Activated CD4-positive, alpha-beta T cell treated with anti-CD3 and anti-CD28 coated beads, Interleukin-10, Interleukin-2, amounts not matched to agents 100 ng/mL and 50 ng/mL, durations not matched to agents 16 hours and 8 hours (primary cell): ENCODE results near the gene RNF138.
A peak's percentile ranks its signal among the peaks of the same experiment; 100 is the strongest.
"Not testable (repeated sequence)": the region's sequence is repeated elsewhere in the genome, so short reads cannot be mapped to it uniquely, and the experiment has no call there.

Source experiments
- DNase-seq: peaks from one replicate; pipeline ENCODE4 v3.0.0-alpha.2; 2020

Gene RNF138

DNA sequence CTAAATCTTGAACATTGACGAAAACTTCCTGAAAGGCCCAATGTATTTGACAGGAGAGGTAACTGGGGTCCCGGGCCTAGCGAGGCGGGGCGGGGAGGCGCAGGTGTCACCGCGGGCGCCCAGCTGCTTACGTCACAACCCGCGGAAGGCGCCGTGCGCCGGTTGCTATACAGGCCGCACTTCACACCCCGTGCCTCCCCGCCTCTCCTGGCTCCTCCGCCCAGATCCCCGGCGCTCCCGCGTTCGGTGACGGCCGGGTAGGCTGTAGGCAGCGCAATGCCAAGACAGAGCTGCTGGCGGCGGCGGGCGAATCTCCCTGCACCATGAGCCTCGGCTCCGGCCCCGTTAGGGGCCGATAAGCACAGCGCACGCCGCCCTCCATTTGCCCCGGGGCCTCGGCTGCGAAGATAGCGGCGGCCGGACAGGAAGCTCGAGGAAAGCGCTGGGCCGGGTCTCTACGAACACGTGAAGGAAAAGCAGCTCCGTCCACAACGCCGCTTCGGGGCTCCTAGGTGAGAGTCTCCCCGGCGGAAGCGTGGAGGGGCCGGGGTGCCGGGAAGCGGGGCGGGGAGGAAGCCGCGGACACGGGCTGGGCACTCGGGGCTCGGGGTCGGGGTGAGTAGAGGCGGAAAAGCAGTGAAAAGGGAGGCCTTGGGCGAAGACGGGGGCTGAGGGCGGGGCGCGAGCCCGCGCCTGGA is at the start of gene RNF138:
TSS of gene RNF138 (plus strand) at position 151 of the 698 bp plus-strand sequence. CDS start 903 bp downstream, outside the sequence.
- DNase-seq = peak; percentile 90

GRCh38 chr18:32042337-32042736 is 49.3 kb upstream of the RNF138 start:
- no peak for DNase-seq

DNA sequence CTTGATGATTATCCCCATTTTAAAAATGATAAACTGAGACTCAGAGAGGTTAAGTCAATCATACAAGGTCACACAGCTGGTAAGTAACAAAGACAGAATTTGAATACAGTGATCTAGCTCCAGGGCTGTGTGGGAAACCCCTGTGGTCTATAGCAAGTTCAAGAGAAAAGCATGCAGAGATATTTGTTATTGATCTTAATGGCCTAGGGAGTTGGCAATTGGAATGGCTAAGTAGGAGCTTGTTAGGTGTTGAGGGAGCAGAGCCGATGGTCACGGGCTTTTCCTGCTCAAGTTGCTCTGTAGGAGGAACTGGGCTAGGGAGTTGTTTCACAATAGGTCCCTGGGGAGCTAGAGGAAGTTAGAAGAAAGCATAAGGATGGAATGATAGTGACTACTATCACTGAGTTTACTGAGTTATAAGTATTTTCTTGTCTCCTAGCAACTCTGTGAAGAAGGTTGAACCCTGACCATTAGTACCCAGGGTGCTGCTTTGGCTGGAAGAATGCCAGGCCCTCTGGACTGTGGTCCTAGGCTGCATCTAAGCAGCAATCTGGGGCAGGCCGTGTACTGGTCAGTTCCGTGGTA is 43.1 kb upstream of the RNF138 start:
- DNase-seq = peak; percentile 26

- DNase-seq = peak; percentile 59
These were observed 42.1 kb upstream of the RNF138 start for GRCh38 chr18:32049393-32050171.

DNA sequence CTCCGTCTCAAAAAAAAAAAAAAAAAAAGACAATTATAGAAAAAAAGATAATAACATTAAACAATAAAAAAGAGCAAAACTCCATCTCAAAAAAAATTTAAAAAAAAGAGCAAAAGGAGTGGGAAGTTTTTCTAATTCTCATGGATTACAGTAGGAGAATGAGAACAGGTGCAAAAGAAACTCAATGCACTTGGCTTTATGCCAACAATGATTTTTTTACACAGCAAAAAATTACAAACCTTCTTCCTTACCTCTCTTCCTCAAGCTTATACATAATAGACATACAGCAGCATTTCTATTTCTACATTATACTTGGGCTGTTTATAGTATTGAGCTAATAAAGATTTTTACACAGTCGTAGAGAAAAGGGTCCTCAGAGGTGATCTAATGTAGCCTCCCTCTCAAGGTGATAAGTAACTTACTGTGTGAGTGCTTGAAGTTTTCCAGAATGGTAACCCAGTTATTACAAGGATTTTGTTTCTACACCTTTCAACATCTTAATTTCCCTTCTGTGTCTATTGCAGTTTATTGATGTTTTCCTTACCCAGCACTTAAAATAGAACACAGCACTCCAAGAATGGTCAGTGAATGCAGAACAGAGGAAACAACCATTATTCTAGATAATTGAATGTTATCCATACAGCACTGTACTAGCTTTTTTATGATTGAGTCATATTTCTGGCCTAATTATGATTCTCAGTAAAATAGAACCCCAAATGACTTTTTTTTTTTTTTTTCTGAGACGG is 34.9 kb upstream of the RNF138 start:
- no peak for DNase-seq

DNA sequence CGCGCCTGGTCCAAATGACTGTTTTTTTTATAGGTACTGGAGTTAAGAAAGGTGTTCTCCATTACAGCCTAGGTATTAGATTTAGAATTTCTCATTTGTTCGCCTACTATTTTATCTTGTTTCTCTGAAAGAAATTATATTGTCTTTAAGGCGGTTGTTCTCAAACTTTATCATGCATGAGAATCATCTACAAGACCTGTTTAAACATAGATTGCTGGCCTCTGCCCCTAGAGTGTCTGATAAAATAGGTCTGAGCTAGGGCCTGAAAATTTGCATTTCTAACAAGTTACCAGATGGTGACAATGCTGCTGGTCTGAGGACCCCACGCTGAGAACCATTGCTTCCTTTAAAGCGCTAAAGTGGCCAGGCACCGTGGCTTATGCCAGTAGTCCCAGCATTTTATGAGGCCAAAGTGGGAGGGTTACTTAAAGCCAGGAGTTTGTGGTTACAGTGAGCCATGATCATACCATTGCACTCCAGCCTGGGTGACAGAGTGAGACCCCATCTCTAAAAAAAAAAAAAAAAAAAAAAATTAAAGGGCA is 34.0 kb upstream of the RNF138 start:
- no peak for DNase-seq

GRCh38 chr18:32060026-32060425 is 31.6 kb upstream of the RNF138 start:
- no peak for DNase-seq

GRCh38 chr18:32067375-32068167 is 24.1 kb upstream of the RNF138 start:
- DNase-seq = no peak

GRCh38 chr18:32072321-32072720 is 19.4 kb upstream of the RNF138 start:
- peak; percentile 35 for DNase-seq

DNA sequence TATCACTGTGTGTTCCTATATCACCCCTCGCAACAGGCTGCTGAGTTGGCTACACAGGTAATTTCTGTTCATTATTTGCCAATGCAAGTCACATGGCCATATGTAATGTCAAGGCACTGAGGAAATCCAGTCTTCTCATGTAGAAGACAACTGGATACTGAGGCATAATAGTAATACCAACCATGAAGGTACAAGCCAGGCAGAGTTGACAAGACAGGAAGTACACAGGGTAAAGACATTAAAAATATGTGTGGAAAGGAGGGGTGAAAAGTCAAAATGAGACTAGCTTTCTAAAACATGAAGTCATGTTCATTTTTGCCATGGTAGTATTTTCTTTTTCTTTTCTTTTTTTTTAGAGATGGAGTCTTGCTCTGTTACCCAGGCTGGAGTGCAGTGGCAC is 17.5 kb upstream of the RNF138 start:
- peak; percentile 62 for DNase-seq

GRCh38 chr18:32078845-32079244 is 12.8 kb upstream of the RNF138 start:
- no peak for DNase-seq

GRCh38 chr18:32081881-32082280 is 9.8 kb upstream of the RNF138 start:
- DNase-seq = no peak

DNA sequence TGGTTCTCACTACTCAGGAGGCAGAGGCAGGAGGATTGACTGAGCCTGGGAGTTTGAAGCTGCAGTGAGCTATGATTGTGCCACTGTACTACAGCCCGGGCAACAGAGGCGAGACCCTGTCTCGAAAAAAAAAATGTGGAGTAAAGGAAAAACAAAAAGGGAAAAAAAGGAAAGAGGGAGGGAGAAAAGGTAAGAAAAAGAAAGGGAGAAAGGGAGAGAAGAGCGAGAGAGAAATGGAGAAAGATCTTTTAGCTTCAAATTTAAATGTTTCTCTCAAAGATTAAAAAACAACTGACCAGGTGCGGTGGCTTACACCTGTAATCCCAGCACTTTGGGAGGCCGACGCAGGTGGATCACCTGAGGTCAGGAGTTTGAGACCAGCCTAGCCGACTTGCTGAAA is 7.9 kb upstream of the RNF138 start:
- DNase-seq = no peak

DNA sequence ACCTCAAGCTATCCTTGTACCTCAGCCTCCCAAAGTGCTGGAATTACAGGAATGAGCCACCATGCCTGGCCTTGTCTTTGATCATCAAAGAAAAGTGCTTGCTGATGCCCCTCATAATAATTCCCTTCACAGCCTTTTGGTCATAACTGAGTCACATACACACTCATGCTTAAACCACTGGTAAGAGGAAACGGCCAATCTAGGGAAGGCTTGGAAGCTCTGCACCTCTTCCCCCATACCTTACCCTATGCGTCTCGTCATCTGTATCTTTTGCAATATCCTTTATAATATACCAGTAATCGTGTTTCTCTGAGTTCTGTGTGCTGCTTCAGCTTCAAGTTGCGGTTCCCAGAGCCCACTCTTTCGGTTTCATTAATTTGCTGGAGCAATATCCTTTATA is 4.8 kb upstream of the RNF138 start:
- no peak for DNase-seq

DNA sequence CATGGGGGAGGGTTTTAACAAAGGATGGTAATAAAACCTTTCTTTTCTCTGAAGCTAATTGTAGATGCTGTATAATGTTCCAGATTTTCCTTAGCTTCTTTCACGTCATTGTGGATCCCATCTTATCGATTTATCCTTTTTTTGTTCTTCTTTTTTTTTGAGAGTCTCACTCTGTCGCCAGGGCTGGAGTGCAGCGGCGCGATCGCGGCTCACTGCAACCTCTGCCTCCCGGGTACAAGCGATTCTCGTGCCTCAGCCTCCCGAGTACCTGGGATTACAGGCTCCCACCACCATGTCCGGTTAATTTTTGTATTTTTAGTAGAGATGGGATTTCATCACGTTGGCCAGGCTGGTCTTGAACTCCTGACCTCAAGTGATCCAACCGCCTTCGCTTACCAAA is 843 bp upstream of the RNF138 start:
- not testable (repeated sequence) for DNase-seq

DNA sequence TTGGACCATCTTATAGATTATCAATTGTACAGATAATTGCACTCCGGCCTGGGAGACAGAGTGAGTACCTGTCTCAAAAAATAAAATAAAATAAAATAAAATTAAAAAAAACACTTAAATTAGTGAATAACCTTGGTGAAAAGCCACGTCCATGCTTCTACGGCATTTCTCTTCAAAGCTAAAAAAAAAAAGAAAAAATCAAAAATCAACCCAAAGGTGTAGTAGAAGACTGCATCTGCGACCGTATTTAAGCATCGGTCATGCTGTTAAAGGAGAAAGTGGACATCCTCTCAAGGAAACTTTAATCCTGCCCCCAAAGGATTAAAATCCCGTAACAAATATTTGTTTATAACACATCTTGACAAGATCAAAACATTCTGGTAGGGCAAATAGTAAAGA is 350 bp upstream of the RNF138 start:
- no peak for DNase-seq

GRCh38 chr18:32092422-32093101 is 888 bp downstream of the RNF138 start:
- peak; percentile 100 for DNase-seq

GRCh38 chr18:32093102-32093511 is 1.4 kb downstream of the RNF138 start:
- DNase-seq = peak; percentile 55

GRCh38 chr18:32093523-32093922 is 1.8 kb downstream of the RNF138 start:
- DNase-seq = peak; percentile 31

DNA sequence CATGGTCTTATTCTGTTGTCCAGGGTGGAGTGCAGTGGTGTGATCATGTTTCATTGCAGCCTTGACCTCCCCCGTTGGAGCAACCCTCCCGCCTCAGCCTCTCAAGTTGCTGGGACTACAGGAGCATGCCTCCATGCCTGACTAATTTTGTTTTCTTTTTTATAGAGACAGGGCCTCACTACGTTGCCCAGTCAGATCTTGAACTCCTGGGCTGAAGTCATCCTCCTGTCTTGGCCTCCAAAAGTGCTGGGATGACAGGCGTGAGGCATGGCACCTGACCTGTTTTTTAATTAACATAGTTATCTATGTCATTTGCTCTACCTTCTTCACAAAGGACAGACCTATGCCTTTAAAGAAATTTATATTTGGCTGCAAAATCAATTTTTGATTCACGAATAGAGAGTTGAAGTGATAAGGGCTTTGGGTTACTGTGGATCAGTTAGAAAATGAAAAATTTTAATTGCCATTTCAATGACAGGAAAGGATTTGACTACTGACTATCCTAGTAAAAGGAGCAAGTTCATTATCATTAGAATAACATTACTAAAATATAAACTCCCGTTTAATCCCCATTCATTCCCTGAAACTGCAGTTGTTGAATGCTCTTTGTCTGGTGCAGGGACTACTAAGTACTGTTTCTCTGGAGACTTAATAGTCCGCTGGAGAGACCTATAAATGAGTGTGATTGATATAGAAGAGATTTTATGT is 3.7 kb downstream of the RNF138 start:
- peak; percentile 64 for DNase-seq

DNA sequence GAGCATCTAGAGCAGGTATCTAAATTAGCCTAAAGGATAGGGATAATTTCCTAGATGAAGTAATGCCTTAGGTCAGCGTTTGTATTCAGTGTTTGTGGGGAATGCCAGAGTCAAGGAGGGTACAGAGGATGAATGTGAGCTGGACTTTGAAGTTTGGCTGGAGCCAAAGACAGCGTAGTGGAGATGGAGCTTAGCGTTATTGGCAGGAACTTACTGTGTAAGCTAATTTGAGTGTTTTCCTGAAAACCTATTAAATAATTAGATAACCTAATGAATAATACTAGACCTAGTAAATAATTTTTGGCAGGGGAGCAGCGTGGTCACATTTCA is 4.2 kb downstream of the RNF138 start:
- DNase-seq = no peak
